ENCODE measurements around the gene LAMTOR1.

LAMTOR1 gene

DNA sequence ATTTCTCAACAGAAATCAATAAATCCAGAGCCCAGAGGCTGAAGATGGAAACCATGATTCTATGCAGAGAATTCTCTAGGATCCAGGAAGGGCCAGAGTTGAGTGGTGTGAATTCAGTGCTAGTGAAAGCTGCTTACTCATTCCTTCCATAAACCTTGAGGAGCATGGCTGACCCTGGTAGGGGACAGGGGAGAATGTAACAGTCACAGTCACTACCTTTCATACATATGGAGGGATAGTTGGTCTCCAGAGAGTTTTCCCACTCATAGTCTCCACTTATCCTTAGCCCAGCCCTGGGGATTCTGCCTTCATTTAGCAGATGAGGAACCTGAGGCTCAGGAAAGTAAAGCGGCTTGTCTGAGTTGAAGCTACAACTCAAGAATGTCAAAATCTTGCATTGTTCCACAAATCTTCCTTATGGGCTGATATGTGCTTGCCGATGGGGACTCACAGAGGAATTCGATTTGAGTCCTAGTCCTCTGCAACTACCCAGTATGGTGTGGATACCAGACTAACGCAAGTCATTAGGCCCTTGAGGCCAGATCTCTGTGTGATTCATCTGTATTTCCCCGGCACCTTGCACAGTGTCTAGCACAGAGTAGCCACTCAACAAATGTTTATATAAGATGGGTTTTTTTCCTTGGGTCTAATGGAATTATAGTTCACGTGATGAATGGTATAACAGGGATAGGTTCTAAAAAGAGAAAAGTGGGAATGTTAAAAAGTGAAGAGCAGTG is 13.1 kb upstream of the LAMTOR1 start:
- Histone ChIP-seq H4K20me1 (ENCODE audit: insufficient read depth, low read length) (no peaks in the 10 kb centered on the region), H3K9ac (ENCODE audit: low read depth, low read length) (no peak overlapping the region), H3K4me3 (ENCODE audit: low read depth in 1 of 2, low read length in 2 of 2) (no peak overlapping the region), H3K27me3 (ENCODE audit: insufficient read depth, low read length, poor library complexity) (no peaks in the 10 kb centered on the region), H3K4me2 (ENCODE audit: insufficient read depth, low read length) (no peak overlapping the region), H3K36me3 (ENCODE audit: insufficient read depth, low read length) (no peaks in the 10 kb centered on the region), H3K9me3 (ENCODE audit: insufficient read depth, low read length, severe bottlenecking) (no peaks in the 10 kb centered on the region), H3K27ac (ENCODE audit: low read length) (no peak overlapping the region), H3K4me1 (ENCODE audit: insufficient read depth, low read length) (peaks cover 16% of the 10 kb centered on the region), H3K79me2 (ENCODE audit: insufficient read depth, low read length) (peaks cover 8% of the 10 kb centered on the region), H2AFZ (ENCODE audit: low read depth, low read length) (0 out of 2 replicates have a peak overlapping the region, but pooled peaks have one; percentile 8)
- TF ChIP-seq, protein P1, sequence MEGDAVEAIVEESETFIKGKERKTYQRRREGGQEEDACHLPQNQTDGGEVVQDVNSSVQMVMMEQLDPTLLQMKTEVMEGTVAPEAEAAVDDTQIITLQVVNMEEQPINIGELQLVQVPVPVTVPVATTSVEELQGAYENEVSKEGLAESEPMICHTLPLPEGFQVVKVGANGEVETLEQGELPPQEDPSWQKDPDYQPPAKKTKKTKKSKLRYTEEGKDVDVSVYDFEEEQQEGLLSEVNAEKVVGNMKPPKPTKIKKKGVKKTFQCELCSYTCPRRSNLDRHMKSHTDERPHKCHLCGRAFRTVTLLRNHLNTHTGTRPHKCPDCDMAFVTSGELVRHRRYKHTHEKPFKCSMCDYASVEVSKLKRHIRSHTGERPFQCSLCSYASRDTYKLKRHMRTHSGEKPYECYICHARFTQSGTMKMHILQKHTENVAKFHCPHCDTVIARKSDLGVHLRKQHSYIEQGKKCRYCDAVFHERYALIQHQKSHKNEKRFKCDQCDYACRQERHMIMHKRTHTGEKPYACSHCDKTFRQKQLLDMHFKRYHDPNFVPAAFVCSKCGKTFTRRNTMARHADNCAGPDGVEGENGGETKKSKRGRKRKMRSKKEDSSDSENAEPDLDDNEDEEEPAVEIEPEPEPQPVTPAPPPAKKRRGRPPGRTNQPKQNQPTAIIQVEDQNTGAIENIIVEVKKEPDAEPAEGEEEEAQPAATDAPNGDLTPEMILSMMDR (IDR thresholded peaks at IDR 0.05; ENCODE audit: borderline replicate concordance, extremely low read depth, low read length, poor library complexity, severe bottlenecking) = no peak
- no peak for TF ChIP-seq EZH2 (IDR thresholded peaks at IDR 0.05; ENCODE audit: borderline replicate concordance, low read depth, low read length, severe bottlenecking)
- DNase-seq (no peak), ATAC-seq (ENCODE audit: insufficient read depth, low read depth) (no peak)

- Histone ChIP-seq H3K9me3 (ENCODE audit: insufficient read depth, low read length, severe bottlenecking) (no peaks in the 10 kb centered on the region), H2AFZ (ENCODE audit: low read depth, low read length) (no peak overlapping the region), H3K27me3 (ENCODE audit: insufficient read depth, low read length, poor library complexity) (no peaks in the 10 kb centered on the region), H3K4me1 (ENCODE audit: insufficient read depth, low read length) (peaks cover 24% of the 10 kb centered on the region), H3K79me2 (ENCODE audit: insufficient read depth, low read length) (peaks cover 9% of the 10 kb centered on the region), H4K20me1 (ENCODE audit: insufficient read depth, low read length) (no peaks in the 10 kb centered on the region), H3K4me2 (ENCODE audit: insufficient read depth, low read length) (no peak overlapping the region), H3K36me3 (ENCODE audit: insufficient read depth, low read length) (peaks cover 11% of the 10 kb centered on the region), H3K9ac (ENCODE audit: low read depth, low read length) (no peak overlapping the region), H3K27ac (ENCODE audit: low read length) (no peak overlapping the region), H3K4me3 (ENCODE audit: low read depth in 1 of 2, low read length in 2 of 2) (no peak overlapping the region)
- no peak for TF ChIP-seq EZH2 (IDR thresholded peaks at IDR 0.05; ENCODE audit: borderline replicate concordance, low read depth, low read length, severe bottlenecking)
- TF ChIP-seq, protein P1 (IDR thresholded peaks at IDR 0.05; ENCODE audit: borderline replicate concordance, extremely low read depth, low read length, poor library complexity, severe bottlenecking) = no peak
- DNase-seq (no peak), ATAC-seq (ENCODE audit: insufficient read depth, low read depth) (no peak)
Measured at GRCh38 chr11:72114570-72114969, 11.5 kb upstream of the LAMTOR1 start.

DNA sequence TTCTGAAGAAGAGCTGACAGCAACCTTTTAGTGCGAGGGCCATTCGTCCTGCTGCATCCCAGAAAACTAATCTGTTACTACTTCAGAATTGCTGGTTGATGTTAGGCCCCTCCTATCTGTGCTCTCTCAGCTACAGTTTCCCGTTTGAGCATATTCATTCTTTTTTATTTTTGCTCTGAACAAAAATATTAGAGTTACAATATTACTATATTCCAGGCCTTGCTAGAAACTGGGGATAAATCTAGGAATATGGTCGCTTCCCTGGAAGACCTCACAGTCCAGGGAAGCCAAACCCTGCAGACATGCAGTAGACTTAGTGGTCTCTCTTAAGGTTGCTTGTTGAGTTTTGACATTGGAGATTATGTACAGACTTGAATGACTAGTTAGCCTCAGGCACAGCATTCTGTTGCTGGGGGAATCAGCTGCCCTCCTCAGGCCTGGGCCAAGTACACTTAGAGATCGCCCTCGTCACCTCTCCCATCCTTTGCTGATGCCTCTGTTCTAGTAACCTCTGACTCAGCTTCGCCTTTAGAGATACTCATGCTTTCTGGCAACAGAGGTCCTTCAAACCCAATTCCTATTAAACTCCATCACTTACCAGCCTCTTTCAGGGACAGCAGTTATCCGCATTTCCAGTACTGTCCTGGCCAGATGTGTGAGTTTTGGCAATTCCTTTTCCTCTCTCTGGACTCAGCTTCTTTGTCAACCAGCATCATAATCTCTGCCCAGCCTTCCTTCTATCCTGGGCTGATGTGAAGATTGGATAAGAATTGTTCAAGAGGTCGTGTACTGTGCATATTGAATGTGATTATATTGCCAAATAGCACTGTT is 10.1 kb upstream of the LAMTOR1 start:
- peaks cover 25% of the 10 kb centered on the region for H3K36me3 ChIP-seq (ENCODE audit: insufficient read depth, low read length)
- peak overlapping the region; percentile 48 to 69; a peak in 3 of 4 replicates for H3K4me3 ChIP-seq (ENCODE audit: low read depth in 1 of 2, low read length in 2 of 2)
- no peaks in the 10 kb centered on the region for H3K27me3 ChIP-seq (ENCODE audit: insufficient read depth, low read length, poor library complexity)
- peak overlapping the region; percentile 81 for H2AFZ ChIP-seq (ENCODE audit: low read depth, low read length)
- ATAC-seq (ENCODE audit: insufficient read depth, low read depth) = no peak
- no peaks in the 10 kb centered on the region for H4K20me1 ChIP-seq (ENCODE audit: insufficient read depth, low read length)
- H3K9ac ChIP-seq (ENCODE audit: low read depth, low read length) = peak overlapping the region; percentile 75
- TF ChIP-seq, protein P1 (IDR thresholded peaks at IDR 0.05; ENCODE audit: borderline replicate concordance, extremely low read depth, low read length, poor library complexity, severe bottlenecking) = no peak
- no peak for TF ChIP-seq EZH2 (IDR thresholded peaks at IDR 0.05; ENCODE audit: borderline replicate concordance, low read depth, low read length, severe bottlenecking)
- H3K27ac ChIP-seq (ENCODE audit: low read length) = peak overlapping the region; percentile 98
- H3K4me1 ChIP-seq (ENCODE audit: insufficient read depth, low read length) = peaks cover 24% of the 10 kb centered on the region
- H3K4me2 ChIP-seq (ENCODE audit: insufficient read depth, low read length) = peak overlapping the region; percentile 76
- DNase-seq = peak; percentile 17
- H3K9me3 ChIP-seq (ENCODE audit: insufficient read depth, low read length, severe bottlenecking) = no peaks in the 10 kb centered on the region
- peaks cover 9% of the 10 kb centered on the region for H3K79me2 ChIP-seq (ENCODE audit: insufficient read depth, low read length)
